ENCODE measurements around the gene LRP1B.

LRP1B gene

DNA sequence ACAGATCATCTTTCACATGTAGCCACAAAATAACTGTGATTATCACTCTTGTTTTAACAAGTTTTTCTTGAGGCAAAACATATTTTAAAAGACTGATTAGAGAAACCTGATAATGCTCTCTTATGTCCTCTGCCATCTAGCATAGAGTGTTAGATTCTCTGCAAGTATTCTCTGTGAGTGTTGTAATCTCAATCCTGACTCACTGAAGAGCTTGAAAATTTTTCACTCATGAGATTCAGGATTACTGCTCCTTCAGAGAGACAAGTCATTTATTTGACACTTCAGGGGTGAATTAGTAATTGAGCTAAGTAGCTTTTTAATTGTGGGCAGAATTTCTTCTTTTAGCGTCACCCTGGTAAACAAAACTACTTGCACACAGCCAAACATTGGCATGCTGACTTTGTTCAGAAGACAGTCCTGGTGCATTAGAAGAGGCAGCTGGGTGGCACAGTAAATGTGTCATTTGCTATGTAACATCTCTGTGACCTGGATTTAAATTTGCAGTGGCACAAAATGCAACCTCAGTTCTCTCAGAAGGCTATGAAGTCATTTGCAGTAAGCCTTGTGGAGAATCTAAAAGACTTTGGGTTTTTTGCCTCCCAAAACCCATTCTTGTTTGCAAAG lies 172.9 kb downstream of the LRP1B start:
- H3K9me3 ChIP-seq (ENCODE audit: insufficient read depth, low read length) = no peaks in the 10 kb centered on the region
- no peaks in the 10 kb centered on the region for H3K27me3 ChIP-seq (ENCODE audit: insufficient read depth, insufficient read length)
- TF ChIP-seq SUZ12 (IDR thresholded peaks at IDR 0.05; ENCODE audit: extremely low read depth, insufficient read depth, insufficient read length) (no peak), YY1 (IDR thresholded peaks at IDR 0.05; ENCODE audit: insufficient read depth, insufficient read length) (no peak), ZNF274 (IDR thresholded peaks at IDR 0.05; ENCODE audit: low read depth, low read length) (no peak)
- H3K4me1 ChIP-seq (ENCODE audit: insufficient read depth, insufficient read length) = no peaks in the 10 kb centered on the region
- H3K36me3 ChIP-seq (ENCODE audit: insufficient read depth, insufficient read length, low read length) = no peaks in the 10 kb centered on the region
- H3K9ac ChIP-seq (ENCODE audit: insufficient read length, low read depth) = no peak overlapping the region
- H3K4me3 ChIP-seq (ENCODE audit: insufficient read length, low read depth) = no peak overlapping the region
- DNase-seq (ENCODE audit: low read depth, low spot score) = no peak

DNA sequence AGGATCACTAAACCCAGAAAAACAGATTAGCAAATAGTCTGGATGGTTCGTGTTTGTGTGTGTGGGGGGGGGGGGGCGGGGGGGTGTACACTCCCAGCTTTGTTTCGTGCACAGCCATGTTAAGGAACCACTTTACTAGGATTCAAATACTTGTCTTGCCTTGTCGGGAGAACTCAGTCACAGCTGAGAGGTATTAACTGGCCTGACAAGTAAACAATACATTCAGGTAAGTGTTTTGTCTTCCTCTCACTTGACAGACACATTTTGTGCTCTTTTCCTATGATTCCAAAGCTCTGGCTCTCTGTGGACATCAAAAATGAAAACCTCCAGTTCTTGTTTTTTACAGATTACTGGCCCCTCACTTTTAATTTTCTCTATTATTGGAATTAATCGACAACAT lies 173.5 kb downstream of the LRP1B start:
- H3K4me3 ChIP-seq (ENCODE audit: insufficient read length, low read depth) = no peak overlapping the region
- no peaks in the 10 kb centered on the region for H3K9me3 ChIP-seq (ENCODE audit: insufficient read depth, low read length)
- H3K27me3 ChIP-seq (ENCODE audit: insufficient read depth, insufficient read length) = no peaks in the 10 kb centered on the region
- no peaks in the 10 kb centered on the region for H3K4me1 ChIP-seq (ENCODE audit: insufficient read depth, insufficient read length)
- H3K36me3 ChIP-seq (ENCODE audit: insufficient read depth, insufficient read length, low read length) = no peaks in the 10 kb centered on the region
- DNase-seq (ENCODE audit: low read depth, low spot score) = no peak
- no peak for TF ChIP-seq SUZ12 (IDR thresholded peaks at IDR 0.05; ENCODE audit: extremely low read depth, insufficient read depth, insufficient read length)
- TF ChIP-seq YY1 (IDR thresholded peaks at IDR 0.05; ENCODE audit: insufficient read depth, insufficient read length) = no peak
- TF ChIP-seq ZNF274 (IDR thresholded peaks at IDR 0.05; ENCODE audit: low read depth, low read length) = no peak
- no peak overlapping the region for H3K9ac ChIP-seq (ENCODE audit: insufficient read length, low read depth)

DNA sequence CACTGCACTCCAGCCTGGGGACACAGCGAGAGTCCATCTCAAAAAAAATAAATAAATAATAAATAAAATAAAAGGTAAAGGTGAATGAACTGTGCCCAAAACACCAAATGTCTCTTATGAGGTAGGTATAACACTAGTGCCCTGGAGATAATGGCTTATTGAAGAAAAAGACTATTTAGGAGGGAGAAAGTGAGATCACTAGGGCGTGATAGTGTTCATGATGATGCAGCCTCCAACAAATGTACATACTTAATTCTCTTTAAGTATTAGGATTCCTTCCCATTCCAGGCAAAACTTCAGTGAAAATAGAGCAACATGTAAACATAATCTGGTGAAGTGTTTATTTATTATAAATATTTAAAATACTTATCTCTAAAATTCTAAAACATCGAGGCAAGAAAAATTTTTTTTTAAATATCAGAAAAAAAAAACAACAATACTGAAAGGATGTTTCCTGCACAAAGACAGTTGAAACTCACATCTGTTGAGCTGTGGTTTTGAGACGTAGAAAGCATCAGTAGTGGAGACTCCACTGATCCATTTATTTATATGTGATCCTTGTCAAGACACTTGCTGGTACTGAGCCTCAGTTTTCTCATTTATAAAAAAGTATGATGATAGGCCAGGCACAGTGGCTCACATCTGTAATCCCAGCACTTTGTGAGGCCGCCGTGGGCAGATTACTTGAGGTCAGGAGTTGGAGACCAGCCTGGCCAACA lies 183.3 kb downstream of the LRP1B start:
- no peak overlapping the region for H3K4me3 ChIP-seq (ENCODE audit: insufficient read length, low read depth)
- H3K27me3 ChIP-seq (ENCODE audit: insufficient read depth, insufficient read length) = no peaks in the 10 kb centered on the region
- no peaks in the 10 kb centered on the region for H3K4me1 ChIP-seq (ENCODE audit: insufficient read depth, insufficient read length)
- DNase-seq (ENCODE audit: low read depth, low spot score) = no peak
- no peak for TF ChIP-seq YY1 (IDR thresholded peaks at IDR 0.05; ENCODE audit: insufficient read depth, insufficient read length)
- TF ChIP-seq ZNF274 (IDR thresholded peaks at IDR 0.05; ENCODE audit: low read depth, low read length) = no peak
- TF ChIP-seq SUZ12 (IDR thresholded peaks at IDR 0.05; ENCODE audit: extremely low read depth, insufficient read depth, insufficient read length) = no peak
- H3K36me3 ChIP-seq (ENCODE audit: insufficient read depth, insufficient read length, low read length) = no peaks in the 10 kb centered on the region
- no peaks in the 10 kb centered on the region for H3K9me3 ChIP-seq (ENCODE audit: insufficient read depth, low read length)
- no peak overlapping the region for H3K9ac ChIP-seq (ENCODE audit: insufficient read length, low read depth)

DNA sequence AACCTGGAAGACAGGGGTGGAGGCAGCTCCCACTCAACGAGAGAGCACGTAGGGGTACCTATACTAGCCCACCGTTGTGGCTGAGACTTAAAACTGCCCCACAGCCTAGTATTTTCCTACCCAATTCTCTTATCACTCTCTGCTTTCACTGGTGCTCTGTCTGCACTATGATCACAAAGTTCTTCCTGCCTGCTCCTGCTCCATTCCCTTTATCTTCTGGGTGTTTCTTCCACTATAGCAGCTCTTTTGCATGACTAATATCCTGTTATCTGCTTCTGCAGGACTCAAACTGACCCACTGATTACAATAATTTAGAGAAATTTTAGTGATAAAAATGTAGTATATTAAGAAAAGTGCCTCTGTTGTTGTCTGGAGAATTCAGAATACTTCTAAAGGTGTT lies 184.8 kb downstream of the LRP1B start:
- no peaks in the 10 kb centered on the region for H3K4me1 ChIP-seq (ENCODE audit: insufficient read depth, insufficient read length)
- no peaks in the 10 kb centered on the region for H3K36me3 ChIP-seq (ENCODE audit: insufficient read depth, insufficient read length, low read length)
- H3K9me3 ChIP-seq (ENCODE audit: insufficient read depth, low read length) = no peaks in the 10 kb centered on the region
- no peak overlapping the region for H3K9ac ChIP-seq (ENCODE audit: insufficient read length, low read depth)
- H3K27me3 ChIP-seq (ENCODE audit: insufficient read depth, insufficient read length) = no peaks in the 10 kb centered on the region
- TF ChIP-seq ZNF274 (IDR thresholded peaks at IDR 0.05; ENCODE audit: low read depth, low read length) (no peak), YY1 (IDR thresholded peaks at IDR 0.05; ENCODE audit: insufficient read depth, insufficient read length) (no peak), SUZ12 (IDR thresholded peaks at IDR 0.05; ENCODE audit: extremely low read depth, insufficient read depth, insufficient read length) (no peak)
- DNase-seq (ENCODE audit: low read depth, low spot score) = no peak
- no peak overlapping the region for H3K4me3 ChIP-seq (ENCODE audit: insufficient read length, low read depth)

DNA sequence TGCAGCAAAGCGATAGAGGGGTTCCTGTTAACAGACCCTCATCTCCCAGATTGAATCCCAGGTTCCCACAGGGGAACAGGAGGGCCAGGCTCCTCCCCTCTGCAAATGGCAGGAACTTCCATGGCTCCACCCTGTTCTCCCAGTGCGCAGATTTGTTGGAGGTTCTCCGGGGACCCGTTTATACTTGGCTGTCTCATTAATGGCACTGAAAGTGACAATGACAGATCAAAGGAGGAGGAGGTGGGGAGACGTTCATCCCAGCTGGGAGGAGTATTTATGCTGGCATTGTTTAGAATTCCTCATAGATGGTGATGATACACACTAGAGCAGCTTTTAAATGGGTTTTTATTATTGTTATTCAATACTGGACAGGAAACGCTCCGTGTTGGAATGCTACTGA lies 186.9 kb downstream of the LRP1B start:
- no peak for DNase-seq (ENCODE audit: low read depth, low spot score)
- Histone ChIP-seq H3K4me3 (ENCODE audit: insufficient read length, low read depth) (no peak overlapping the region), H3K4me1 (ENCODE audit: insufficient read depth, insufficient read length) (no peaks in the 10 kb centered on the region), H3K36me3 (ENCODE audit: insufficient read depth, insufficient read length, low read length) (no peaks in the 10 kb centered on the region), H3K27me3 (ENCODE audit: insufficient read depth, insufficient read length) (no peaks in the 10 kb centered on the region), H3K9me3 (ENCODE audit: insufficient read depth, low read length) (no peaks in the 10 kb centered on the region), H3K9ac (ENCODE audit: insufficient read length, low read depth) (no peak overlapping the region)
- TF ChIP-seq YY1 (IDR thresholded peaks at IDR 0.05; ENCODE audit: insufficient read depth, insufficient read length) = no peak
- TF ChIP-seq SUZ12 (IDR thresholded peaks at IDR 0.05; ENCODE audit: extremely low read depth, insufficient read depth, insufficient read length) = no peak
- TF ChIP-seq ZNF274 (IDR thresholded peaks at IDR 0.05; ENCODE audit: low read depth, low read length) = no peak

DNA sequence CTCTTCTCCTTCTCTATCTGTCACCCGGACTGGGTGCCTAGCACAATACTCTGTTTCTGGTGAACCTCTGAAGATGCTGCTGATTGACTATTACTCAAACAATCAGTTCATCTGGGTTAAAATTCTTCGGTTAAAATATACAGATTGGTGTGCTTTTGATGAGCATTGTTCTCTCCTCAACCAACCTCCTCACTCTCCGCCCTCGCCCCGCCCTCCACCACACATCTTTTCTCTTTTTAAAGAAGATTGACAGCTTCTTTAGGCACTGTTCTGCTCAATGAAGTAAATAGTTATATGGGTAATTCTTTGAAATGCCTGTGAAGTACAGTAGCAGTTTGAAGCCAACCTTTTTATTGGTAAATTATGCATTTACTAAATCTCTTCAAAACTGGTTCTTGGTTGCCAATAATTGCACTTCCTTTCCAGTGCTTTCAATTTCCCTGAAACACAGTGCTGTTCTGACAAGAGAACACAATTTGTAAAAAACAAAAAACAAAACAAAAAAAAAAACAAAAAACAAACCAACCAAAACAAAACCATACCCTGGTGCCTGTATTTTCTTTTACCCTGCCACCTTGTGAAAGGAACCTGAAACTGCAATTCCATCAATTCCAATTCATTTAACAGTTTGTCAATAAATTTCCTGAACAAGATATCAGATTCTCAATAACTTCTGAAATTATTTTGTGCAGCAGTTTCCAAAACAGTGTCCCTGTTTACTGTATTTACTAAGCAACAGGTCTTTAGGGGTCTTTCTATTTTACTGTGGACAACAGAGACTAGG lies 188.6 kb downstream of the LRP1B start:
- Histone ChIP-seq H3K36me3 (ENCODE audit: insufficient read depth, insufficient read length, low read length) (no peaks in the 10 kb centered on the region), H3K4me1 (ENCODE audit: insufficient read depth, insufficient read length) (no peaks in the 10 kb centered on the region), H3K9me3 (ENCODE audit: insufficient read depth, low read length) (no peaks in the 10 kb centered on the region), H3K4me3 (ENCODE audit: insufficient read length, low read depth) (no peak overlapping the region), H3K27me3 (ENCODE audit: insufficient read depth, insufficient read length) (no peaks in the 10 kb centered on the region), H3K9ac (ENCODE audit: insufficient read length, low read depth) (no peak overlapping the region)
- TF ChIP-seq YY1 (IDR thresholded peaks at IDR 0.05; ENCODE audit: insufficient read depth, insufficient read length) (no peak), SUZ12 (IDR thresholded peaks at IDR 0.05; ENCODE audit: extremely low read depth, insufficient read depth, insufficient read length) (no peak), ZNF274 (IDR thresholded peaks at IDR 0.05; ENCODE audit: low read depth, low read length) (no peak)
- DNase-seq (ENCODE audit: low read depth, low spot score) = no peak

DNA sequence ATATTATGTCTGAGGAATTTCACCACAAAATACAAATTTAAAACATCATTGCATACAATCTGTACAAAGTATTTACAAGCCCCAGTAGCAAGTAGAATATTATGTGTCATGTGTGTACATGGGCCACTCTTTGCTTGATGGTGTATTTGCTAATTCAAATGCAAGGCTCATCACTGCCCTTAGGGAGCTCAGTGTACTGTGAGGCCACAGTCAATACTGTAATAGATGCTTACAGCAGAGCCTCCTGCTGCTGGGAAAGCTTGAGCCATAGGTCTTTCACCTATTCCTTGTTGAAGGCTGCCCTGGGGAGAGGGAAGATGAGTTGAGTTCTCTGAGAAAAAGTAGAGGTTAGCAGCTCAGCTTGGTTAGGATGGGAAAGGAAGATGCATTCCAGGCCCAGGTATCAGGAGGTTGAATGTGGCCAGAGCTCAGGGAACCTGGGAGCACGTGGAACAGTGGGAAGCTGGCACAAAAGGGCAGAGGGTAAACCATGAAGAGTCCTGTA lies 189.6 kb downstream of the LRP1B start:
- Histone ChIP-seq H3K4me1 (ENCODE audit: insufficient read depth, insufficient read length) (no peaks in the 10 kb centered on the region), H3K9ac (ENCODE audit: insufficient read length, low read depth) (no peak overlapping the region), H3K36me3 (ENCODE audit: insufficient read depth, insufficient read length, low read length) (no peaks in the 10 kb centered on the region), H3K27me3 (ENCODE audit: insufficient read depth, insufficient read length) (no peaks in the 10 kb centered on the region), H3K9me3 (ENCODE audit: insufficient read depth, low read length) (no peaks in the 10 kb centered on the region), H3K4me3 (ENCODE audit: insufficient read length, low read depth) (no peak overlapping the region)
- no peak for DNase-seq (ENCODE audit: low read depth, low spot score)
- TF ChIP-seq SUZ12 (IDR thresholded peaks at IDR 0.05; ENCODE audit: extremely low read depth, insufficient read depth, insufficient read length) = no peak
- no peak for TF ChIP-seq YY1 (IDR thresholded peaks at IDR 0.05; ENCODE audit: insufficient read depth, insufficient read length)
- no peak for TF ChIP-seq ZNF274 (IDR thresholded peaks at IDR 0.05; ENCODE audit: low read depth, low read length)

Measured in NT2/D1 (cell line).